ENCODE results near the gene SIN3B. TPM values are rescaled to one million over a fixed set of nuclear protein-coding genes. Genes with fewer than 3 reads are reported as not detected.

Gene SIN3B
- total and polyA plus RNA-seq, 2 donors (not counting 1 experiment from before 2014, with no cell fraction given): 118 to 138 TPM

GRCh38 chr19:16875584-16876555, 46.7 kb downstream of the SIN3B start:
- Histone ChIP-seq H3K9ac (ENCODE audit: low read length) (no peak overlapping the region), H3K4me1 (ENCODE audit: control insufficient read depth in 2 of 2, insufficient read depth in 2 of 2, low read length in 2 of 2) (no peaks in the 10 kb centered on the region), H3K4me3 (ENCODE audit: control extremely low read depth in 1 of 5, extremely low read depth in 1 of 5, insufficient read depth in 1 of 5, low read depth in 2 of 5, low read length in 4 of 5) (no peak overlapping the region), H3K27me3 (replicated peaks in 1 of 4; ENCODE audit: control extremely low read depth in 1 of 4, control insufficient read depth in 3 of 4, insufficient read depth in 4 of 4, low read length in 3 of 4) (no peaks in the 10 kb centered on the region), H3K4me2 (replicated peaks; ENCODE audit: low read depth, low read length, poor library complexity, severe bottlenecking) (no peak overlapping the region), H2AFZ (ENCODE audit: insufficient read depth, low read depth, low read length, poor library complexity, severe bottlenecking) (no peak overlapping the region), H3K36me3 (replicated peaks in 1 of 2; ENCODE audit: control extremely low read depth in 1 of 2, control insufficient read depth in 1 of 2, extremely low read depth in 1 of 2, insufficient read depth in 2 of 2, low read length in 1 of 2) (peaks cover 0 to 64% of the 10 kb centered on the region in 2 experiments), H4K20me1 (ENCODE audit: control insufficient read depth, insufficient read depth, low read length, poor library complexity, severe bottlenecking) (peaks cover 16% of the 10 kb centered on the region), H3K27ac (ENCODE audit: low read length in 2 of 2) (peak overlapping the region; percentile 24 to 66), H3K9me3 (ENCODE audit: control extremely low read depth in 1 of 3, control insufficient read depth in 2 of 3, insufficient read depth in 1 of 3, low read length in 2 of 3) (peaks cover 0 to 33% (median 3%) of the 10 kb centered on the region in 3 donors), H3K79me2 (ENCODE audit: control insufficient read depth, insufficient read depth, low read length) (peaks cover 44% of the 10 kb centered on the region)
- peaks cover 20% of the 10 kb centered on the region for H3K4me1 Mint-ChIP-seq
- POLR2A ChIA-PET: no interaction called here
- CTCF ChIA-PET: no interaction called here
- ATAC-seq (ENCODE audit: low read depth) (peak; percentile 49), DNase-seq (peak; percentile 64)
- no peaks in the 10 kb centered on the region for H3K27me3 Mint-ChIP-seq
- H3K9me3 Mint-ChIP-seq (ENCODE audit: insufficient read depth): no peaks in the 10 kb centered on the region
- 92% methylated on average over 38 of the region's 39 CpGs for WGBS (ENCODE audit: insufficient coverage)
- intact Hi-C loops (cut with micrococcal nuclease): no loop called here
- no peak overlapping the region for H3K4me3 Mint-ChIP-seq
- TF ChIP-seq EZH2 (IDR thresholded peaks at IDR 0.05; ENCODE audit: borderline replicate concordance, insufficient read depth, low read depth, low read length, poor library complexity, severe bottlenecking) (no peak), CTCF (IDR thresholded peaks at IDR 0.05) (no peak)
- peak overlapping the region; percentile 85 for H3K27ac Mint-ChIP-seq

GRCh38 chr19:16876904-16877361, 47.7 kb downstream of the SIN3B start:
- Mint-ChIP-seq H3K27ac (peak overlapping the region; percentile 37), H3K9me3 (ENCODE audit: insufficient read depth) (no peaks in the 10 kb centered on the region), H3K27me3 (no peaks in the 10 kb centered on the region), H3K4me1 (peaks cover 20% of the 10 kb centered on the region), H3K4me3 (no peak overlapping the region)
- TF ChIP-seq EZH2 (IDR thresholded peaks at IDR 0.05; ENCODE audit: borderline replicate concordance, insufficient read depth, low read depth, low read length, poor library complexity, severe bottlenecking) (no peak), CTCF (IDR thresholded peaks at IDR 0.05) (no peak)
- H4K20me1 ChIP-seq (ENCODE audit: control insufficient read depth, insufficient read depth, low read length, poor library complexity, severe bottlenecking): peaks cover 16% of the 10 kb centered on the region
- intact Hi-C loops (cut with micrococcal nuclease): no loop called here
- CTCF ChIA-PET: no interaction called here
- no peaks in the 10 kb centered on the region for H3K4me1 ChIP-seq (ENCODE audit: control insufficient read depth in 2 of 2, insufficient read depth in 2 of 2, low read length in 2 of 2)
- H3K36me3 ChIP-seq (replicated peaks in 1 of 2; ENCODE audit: control extremely low read depth in 1 of 2, control insufficient read depth in 1 of 2, extremely low read depth in 1 of 2, insufficient read depth in 2 of 2, low read length in 1 of 2): peaks cover 0 to 53% of the 10 kb centered on the region in 2 experiments
- H3K9me3 ChIP-seq (ENCODE audit: control extremely low read depth in 1 of 3, control insufficient read depth in 2 of 3, insufficient read depth in 1 of 3, low read length in 2 of 3): peaks cover 0 to 44% (median 13%) of the 10 kb centered on the region in 3 donors
- no peak for DNase-seq
- no peak overlapping the region for H3K9ac ChIP-seq (ENCODE audit: low read length)
- WGBS (ENCODE audit: insufficient coverage): 45% methylated on average over 11 of the region's 12 CpGs
- POLR2A ChIA-PET: no interaction called here
- no peak overlapping the region for H3K4me3 ChIP-seq (ENCODE audit: control extremely low read depth in 1 of 5, extremely low read depth in 1 of 5, insufficient read depth in 1 of 5, low read depth in 2 of 5, low read length in 4 of 5)
- H3K4me2 ChIP-seq (replicated peaks; ENCODE audit: low read depth, low read length, poor library complexity, severe bottlenecking): no peak overlapping the region
- no peaks in the 10 kb centered on the region for H3K27me3 ChIP-seq (replicated peaks in 1 of 4; ENCODE audit: control extremely low read depth in 1 of 4, control insufficient read depth in 3 of 4, insufficient read depth in 4 of 4, low read length in 3 of 4)
- no peak for ATAC-seq (ENCODE audit: low read depth)
- H3K27ac ChIP-seq (ENCODE audit: low read length in 2 of 2): no peak overlapping the region
- H2AFZ ChIP-seq (ENCODE audit: insufficient read depth, low read depth, low read length, poor library complexity, severe bottlenecking): no peak overlapping the region
- peaks cover 36% of the 10 kb centered on the region for H3K79me2 ChIP-seq (ENCODE audit: control insufficient read depth, insufficient read depth, low read length)

Measured in B cell (primary cell).